Measurements from ENCODE around the gene IDUA.
"Not testable (repeated sequence)": the region's sequence is repeated elsewhere in the genome, so short reads cannot be mapped to it uniquely, and the experiment has no call there.

IDUA gene

GRCh38 chr4:987624-988513 lies 1.0 kb downstream of the IDUA start:
- DNase-seq = no peak

- no peak for DNase-seq
These were observed 2.2 kb downstream of the IDUA start for GRCh38 chr4:988726-989721.

- no peak for DNase-seq
These were observed 3.1 kb downstream of the IDUA start for GRCh38 chr4:989722-990471.

DNA sequence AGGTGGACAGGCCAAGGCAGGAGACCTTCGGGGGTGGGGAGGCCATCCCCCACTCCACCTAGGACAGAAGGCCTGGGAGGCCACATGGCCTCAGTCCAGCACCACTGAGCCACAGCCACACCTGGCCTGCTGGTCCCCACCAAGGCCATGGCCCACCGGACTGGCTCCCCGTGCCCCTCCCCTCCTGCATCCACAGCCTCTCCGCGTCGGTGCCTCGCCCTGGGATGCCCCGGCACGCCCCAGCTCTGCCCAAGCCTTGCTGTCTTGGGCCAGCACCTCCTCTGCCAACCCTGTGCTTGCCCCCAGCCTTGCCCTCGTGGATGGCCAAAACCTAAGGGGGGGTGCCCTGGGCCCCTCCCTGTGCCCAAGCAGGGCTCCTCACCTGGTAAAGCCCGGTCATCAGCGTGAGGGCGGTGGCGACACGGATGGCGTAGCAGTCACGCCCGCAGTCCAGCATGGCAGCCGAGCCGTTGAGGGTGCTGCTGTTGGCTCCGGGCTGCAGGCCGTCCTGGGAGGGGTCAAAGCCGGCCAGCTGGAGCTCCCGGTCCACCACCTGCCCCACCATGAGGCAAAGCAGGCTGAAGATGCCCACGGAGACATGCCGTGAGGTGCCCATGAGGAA lies 4.0 kb downstream of the IDUA start:
- DNase-seq = no peak

DNA sequence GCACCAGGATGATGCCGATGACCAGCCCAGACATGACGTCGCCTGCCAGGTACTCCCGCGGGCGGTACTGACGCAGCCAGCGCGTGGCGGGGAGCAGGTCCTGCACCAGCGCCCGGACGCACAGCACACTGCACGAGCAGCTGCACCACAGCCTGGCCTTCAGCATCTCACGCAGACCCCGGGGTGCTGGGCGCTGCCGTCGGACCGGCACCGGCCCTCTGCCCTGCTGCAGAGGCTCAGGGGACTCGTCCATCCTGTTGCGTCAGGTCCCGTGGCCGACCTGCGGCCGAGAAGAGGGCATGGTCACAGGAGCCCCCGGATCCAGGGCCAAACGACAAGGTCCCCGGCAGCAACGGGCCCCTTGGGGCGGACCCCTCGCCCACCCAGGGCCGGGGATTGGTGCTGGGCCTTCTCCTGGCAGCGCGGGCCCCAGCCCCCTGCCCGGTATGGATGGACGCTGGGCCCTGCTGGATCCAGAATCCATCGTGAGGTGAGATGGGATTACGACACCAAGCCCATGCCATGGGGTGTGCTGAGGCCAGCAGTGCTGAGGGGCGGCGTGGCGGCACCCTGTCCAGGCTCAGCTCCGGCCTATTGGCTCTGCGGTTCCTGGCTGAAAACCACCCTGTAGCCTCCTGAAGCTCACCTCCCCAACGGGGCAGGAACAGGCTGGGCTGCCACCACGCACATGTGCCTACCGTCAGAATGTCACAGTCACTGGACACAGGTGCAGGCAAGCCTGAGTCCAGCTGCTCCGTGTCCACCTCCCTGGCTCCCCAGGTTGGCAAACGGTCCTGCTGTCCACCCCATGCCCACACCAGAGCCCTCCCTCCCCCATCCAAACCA lies 4.8 kb downstream of the IDUA start:
- DNase-seq = no peak

DNA sequence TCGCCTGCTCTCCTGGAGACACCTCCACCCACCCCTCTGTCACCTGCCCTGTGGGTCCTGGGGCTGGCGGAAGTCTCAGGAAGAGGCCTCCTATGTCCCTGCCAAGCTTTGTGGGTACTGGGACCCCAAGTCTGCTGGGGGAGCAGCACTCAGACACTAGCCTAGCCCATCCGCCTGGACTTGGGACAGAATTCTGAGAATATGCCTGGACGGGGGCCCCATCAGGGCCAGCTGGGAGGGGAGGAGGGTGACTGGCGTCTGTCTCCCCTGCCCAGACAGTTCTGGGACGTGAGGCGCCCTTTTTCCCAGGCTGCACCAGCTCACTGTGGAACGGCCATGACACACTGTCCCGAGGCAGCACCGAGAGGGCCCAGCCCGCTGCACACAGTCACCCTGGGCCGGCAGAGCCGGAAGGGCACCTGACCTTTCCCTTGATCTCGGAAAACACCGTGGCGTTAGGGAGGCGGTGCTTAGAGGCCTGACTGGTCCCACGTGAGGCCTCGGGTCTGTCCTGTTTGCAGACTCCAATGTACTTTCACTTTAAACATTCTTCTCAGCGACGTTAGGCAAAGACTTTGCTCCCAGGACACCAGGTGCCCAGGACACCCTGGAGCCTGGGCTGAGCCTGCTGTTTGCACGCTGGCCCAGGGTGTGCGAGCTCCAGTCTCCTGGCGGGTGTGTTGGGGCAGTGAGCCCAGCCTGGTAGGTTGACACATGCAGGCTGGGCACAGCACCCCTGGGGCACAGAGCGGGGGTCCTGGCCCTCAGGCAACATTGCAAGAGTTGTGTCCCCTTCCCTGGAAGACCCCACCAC lies 5.7 kb downstream of the IDUA start:
- no peak for DNase-seq

DNA sequence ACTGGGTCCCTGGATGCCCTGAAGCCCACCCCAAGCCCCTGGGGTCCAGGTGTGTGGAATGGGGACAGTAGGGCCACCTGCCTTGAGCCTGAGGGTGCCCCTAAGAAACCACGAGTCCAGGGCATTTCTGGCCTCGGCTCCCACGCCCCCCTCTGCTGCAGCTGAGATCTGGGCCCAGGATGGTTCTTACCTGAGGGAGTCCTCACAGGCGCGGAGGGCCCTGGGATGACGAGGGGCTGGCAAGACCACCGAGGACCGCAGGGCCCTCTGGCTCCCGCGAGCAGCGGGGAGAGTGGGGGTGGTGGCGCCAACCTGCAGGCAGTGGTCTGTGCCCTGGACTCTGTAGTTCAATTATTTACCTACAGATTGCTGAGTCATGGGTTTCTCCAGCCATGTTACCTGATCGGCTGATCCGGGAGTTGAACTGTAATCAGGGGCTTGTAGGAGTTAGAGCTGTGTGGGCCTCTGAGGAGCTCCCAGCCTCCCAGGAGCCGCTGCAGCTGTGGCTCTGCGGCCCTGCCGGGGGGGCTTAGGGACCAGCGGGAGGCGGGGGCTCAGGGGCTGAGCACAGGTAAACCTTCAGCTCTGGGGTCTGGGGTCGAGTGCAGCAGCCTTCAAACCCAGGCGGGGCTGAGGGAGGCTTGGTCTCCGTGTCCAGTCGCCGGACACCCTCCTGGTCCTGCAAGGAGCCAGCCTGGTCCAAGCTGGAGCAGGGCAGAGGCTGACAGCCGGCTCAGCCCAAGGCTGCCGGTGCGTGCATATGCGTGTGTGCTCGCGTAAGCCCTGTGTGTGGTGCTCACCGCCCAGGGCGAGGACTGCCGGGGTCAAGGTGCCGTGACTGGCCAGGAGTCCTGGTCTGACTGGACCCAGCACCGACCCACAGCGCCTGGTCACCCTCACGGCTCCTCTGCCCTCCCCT lies 6.5 kb downstream of the IDUA start, which contains the start of gene SLC26A1:
SLC26A1 (minus strand) TSS at position 294 of the 919 bp plus-strand sequence. CDS start 1,701 bp downstream, outside the sequence.
- no peak for DNase-seq

DNA sequence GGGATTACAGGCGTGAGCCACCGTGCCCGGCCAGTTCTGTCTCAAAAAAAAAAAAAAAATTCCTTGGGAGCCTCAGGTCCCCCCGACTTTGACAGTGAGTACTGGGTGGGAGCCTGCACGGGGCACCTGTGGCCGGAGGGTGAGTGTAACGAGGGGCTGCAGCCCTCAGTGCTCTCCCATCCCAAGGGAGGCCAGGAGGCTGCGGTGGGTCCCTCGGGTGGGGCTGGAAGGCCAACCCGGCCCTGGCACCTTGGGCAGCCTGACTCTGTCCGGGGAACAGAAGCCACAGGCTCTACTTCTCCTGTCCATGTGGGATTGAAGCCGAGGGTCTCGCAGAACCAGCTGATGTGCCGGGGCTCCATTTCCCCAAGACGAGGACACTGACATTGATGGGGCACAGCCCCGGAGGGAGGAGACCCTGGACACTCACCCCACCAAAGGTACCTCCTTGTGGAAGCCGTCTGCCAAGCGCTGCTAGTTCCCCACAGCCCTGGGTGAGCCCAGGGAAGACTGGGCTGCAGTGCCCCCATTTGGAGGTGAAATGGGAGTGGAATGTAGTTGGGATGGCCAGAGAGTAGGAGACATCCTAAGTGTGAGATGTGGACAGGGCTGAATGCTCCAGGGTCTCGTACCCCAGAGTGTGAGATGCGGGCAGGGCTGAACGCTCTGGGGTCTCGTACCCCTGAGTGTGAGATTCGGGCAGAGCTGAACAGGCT lies 8.6 kb downstream of the IDUA start:
- DNase-seq = no peak

GRCh38 chr4:996030-996996 lies 9.5 kb downstream of the IDUA start:
- no peak for DNase-seq

DNA sequence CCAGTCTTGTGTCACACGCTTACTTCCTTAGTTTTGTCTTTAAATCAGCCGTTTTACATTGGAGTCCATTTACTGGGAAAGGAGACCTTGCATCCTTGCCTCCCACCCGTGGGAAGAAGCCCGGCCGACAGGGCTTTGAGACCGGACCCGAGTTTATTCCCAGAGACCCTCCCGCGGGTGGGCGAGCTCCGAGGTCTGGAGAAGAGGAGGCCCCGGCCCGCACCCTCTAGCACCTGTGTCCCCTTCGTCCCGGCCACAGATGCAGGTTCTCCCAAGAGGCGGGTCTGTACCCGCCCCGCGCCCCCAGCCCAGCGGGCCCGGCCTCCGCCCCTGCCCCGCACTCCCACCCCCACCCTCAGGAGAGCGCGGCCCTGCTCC lies 10.1 kb downstream of the IDUA start:
- DNase-seq = no peak

DNA sequence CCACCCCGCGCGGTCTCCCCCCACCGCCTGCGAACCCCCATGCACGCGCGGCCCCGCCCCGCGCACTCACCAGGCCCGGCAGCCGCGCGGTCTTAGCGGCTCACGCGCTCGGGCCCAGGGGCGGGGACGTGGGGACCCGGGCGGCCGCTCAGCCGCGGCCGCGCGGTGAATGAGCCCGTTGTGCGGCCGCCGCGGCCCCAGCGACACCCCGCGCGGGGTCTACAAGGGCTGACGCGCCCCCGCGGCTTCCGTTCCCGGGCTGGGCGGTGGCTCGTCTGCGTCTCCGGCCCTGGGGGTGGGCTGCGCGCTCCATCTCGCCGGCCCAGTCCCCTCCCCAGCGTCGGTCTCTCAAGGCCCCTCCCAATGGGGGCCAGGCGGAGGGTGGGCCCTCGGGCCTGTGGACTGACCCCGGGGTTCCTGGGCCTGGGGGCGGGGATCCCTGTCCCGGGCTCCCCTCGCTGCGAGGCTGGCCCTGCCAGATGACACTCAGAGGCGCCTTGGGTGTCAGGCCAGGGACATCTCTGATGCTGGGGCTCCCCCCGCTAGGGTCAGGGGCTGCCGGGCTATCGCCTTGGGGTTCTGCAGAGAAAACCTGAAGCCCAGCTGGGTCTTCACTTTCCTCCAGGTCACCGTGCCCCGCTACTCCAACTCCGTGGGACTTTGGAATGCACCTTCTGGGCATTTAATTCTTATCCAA lies 10.7 kb downstream of the IDUA start:
- no peak for DNase-seq

- no peak for DNase-seq
These were observed 11.3 kb downstream of the IDUA start for GRCh38 chr4:998096-998691.

GRCh38 chr4:999240-999863 lies 12.5 kb downstream of the IDUA start:
- not testable (repeated sequence) for DNase-seq

DNA sequence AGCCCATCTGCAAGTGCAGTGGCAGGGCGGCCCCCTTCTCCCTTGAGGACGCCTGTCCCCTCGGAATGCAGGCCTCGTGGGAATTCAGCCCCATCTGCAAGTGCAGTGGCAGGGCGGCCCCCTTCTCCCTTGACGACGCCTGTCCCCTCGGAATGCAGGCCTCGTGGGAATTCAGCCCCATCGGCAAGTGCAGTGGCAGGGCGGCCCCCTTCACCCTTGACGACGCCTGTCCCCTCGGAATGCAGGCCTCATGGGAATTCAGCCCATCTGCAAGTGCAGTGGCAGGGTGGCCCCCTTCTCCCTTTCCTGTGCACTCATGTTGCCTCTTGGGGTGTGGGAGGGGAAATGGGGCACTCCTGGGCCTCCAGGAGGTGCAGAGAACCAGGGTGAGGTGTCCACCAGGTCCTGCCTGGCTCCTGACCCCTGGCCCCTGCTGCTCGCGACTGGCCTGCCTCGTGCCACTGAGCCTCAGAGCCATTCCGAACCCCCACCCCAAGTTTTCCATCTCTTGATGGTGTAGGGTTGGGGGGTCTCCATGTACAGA lies 13.1 kb downstream of the IDUA start:
- DNase-seq = no peak

GRCh38 chr4:1000686-1001260 lies 13.9 kb downstream of the IDUA start:
- DNase-seq = no peak
